ENCODE measurements around the gene ZNF592. TPM values are rescaled to one million over a fixed set of nuclear protein-coding genes. Genes with fewer than 3 reads are reported as not detected.

The ZNF592 gene
- total and polyA plus RNA-seq, 9 of the 15 experiments (the other 6 are each of a cell fraction or from before 2014, with no cell fraction given), result 0.88 to 23.8 (median 7.4) TPM

GRCh38 chr15:84855136-84855535 is 106.7 kb downstream of the ZNF592 start:
- Histone ChIP-seq H3K79me2 (ENCODE audit: control insufficient read depth, insufficient read depth, low read length) (no peaks in the 10 kb centered on the region), H3K27me3 (ENCODE audit: control insufficient read depth in 2 of 2, insufficient read depth in 2 of 2, low read length in 2 of 2) (peaks cover 19 to 37% of the 10 kb centered on the region in 2 experiments; a peak in 4 of 5 replicates), H3K36me3 (ENCODE audit: control insufficient read depth, insufficient read depth, low read length) (no peaks in the 10 kb centered on the region), H4K20me1 (replicated peaks; ENCODE audit: control insufficient read depth, insufficient read depth, low read length) (no peaks in the 10 kb centered on the region; the same call in 1 of the 2 replicates), H3K4me3 (no peak overlapping the region), H3K9me1 (ENCODE audit: control insufficient read depth, insufficient read depth, low read length) (no peaks in the 10 kb centered on the region), H3K4me2 (ENCODE audit: insufficient read depth, low read length) (no peak overlapping the region), H2AFZ (ENCODE audit: low read depth, low read length) (peak overlapping the region; percentile 52), H3K4me1 (replicated peaks in 1 of 2; ENCODE audit: control insufficient read depth in 2 of 2, insufficient read depth in 2 of 2, low read length in 2 of 2) (peaks cover 0 to 9% of the 10 kb centered on the region in 2 experiments; a peak in 2 of 5 replicates), H3K27ac (ENCODE audit: extremely low read depth, low read depth, low read length) (no peak overlapping the region), H3K9me3 (replicated peaks; ENCODE audit: control insufficient read depth, insufficient read depth, low read depth, low read length) (no peaks in the 10 kb centered on the region), H3K9ac (ENCODE audit: insufficient read depth in 1 of 2, low read depth in 2 of 2, low read length in 2 of 2) (no peak overlapping the region)
- DNase-seq (ENCODE audit: extremely low read depth in 1 of 4, low spot score in 3 of 4), result no peak
- ChIA-PET POLR2A (interaction anchor here (1.0 to 2.1 kb wide), 3 partner anchors 10 to 18 kb away, joined by 3 to 8 read pairs (median 3); no protein-coding TSS in a partner anchor), CTCF (ENCODE audit: low intra/inter-chr PET ratio) (interaction anchor here (0.6 kb wide), 1 partner anchor 25 kb away, joined by 3 read pairs; no protein-coding TSS in a partner anchor)
- BruUV-seq (replicated peaks), result no TSS peak
- peak; percentile 59 for TF ChIP-seq ESRRA (IDR thresholded peaks at IDR 0.05; ENCODE audit: borderline replicate concordance, low read depth)
- TF ChIP-seq FOXO4 (CRISPR knock-in tag; IDR thresholded peaks at IDR 0.05), result no peak
- TF ChIP-seq MGA (IDR thresholded peaks at IDR 0.05), result 0 out of 2 replicates have a peak, but pooled peaks have one; percentile 12
- intact Hi-C loops (cut with micrococcal nuclease), result no loop called here
- 33% methylated on average over 9 of the region's 9 CpGs for WGBS (ENCODE audit: insufficient coverage, low coverage, missing lambda C conversion rate)
- peak; percentile 52 for FAIRE-seq
- no peak for ATAC-seq
- in situ Hi-C loops (cut with MboI), result no loop called here

Measured in K562 (cell line).